HG03378 (cell line): ENCODE data around the gene STIM2.
"Not testable (repeated sequence)": the region's sequence is repeated elsewhere in the genome, so short reads cannot be mapped to it uniquely, and the experiment has no call there.

Experiments used
- ATAC-seq: cut with Tn5 transposase; IDR thresholded peaks from one replicate; pipeline ENCODE4 v1.9.1; 2021; ENCODE audit warnings: mild to moderate bottlenecking, moderate library complexity; ENCODE audit not compliant: unreplicated experiment

STIM2 gene

DNA sequence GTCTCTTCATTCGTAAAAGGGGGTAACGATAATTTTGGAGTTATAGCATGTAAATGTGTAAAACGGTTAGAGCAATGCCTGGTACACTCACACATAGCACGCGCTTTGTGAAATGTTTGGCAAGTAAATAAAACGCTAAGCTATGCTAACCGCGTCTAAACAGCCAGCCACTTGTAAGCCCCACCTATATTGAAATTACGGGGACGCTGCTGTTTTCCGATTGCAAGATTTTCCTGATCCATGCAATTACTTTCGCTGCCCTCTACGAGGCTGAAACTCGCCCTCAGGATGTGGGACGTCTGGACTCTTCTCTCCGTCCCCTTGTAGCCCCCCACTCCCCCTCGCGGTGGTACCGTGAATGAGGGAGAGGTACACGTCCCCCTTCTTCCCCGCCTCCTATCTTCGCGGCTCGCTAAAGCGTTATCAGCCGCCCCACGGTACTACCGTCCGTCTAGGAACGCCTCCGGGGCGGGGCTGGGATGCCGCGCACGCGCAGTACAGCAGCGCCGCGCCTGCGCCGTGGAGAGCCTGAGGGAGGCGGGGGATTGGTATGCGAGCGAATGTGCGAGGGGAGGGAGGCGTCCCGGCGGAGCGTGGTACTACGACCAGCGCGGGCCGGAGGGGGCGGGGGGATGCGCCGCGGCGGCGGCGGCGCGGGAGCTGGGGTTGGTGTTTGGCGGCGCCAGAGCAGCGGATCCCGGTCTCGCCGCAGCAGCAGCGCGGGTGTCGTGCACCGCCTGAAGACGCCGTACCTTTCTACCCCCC lies at the start of gene STIM2:
Gene STIM2, plus strand, starts transcription at position 685 of the 765 bp plus-strand sequence.
- ATAC-seq: peak; percentile 59

GRCh38 chr4:26811571-26811970 lies 49.1 kb upstream of the STIM2 start:
- not testable (repeated sequence) for ATAC-seq

DNA sequence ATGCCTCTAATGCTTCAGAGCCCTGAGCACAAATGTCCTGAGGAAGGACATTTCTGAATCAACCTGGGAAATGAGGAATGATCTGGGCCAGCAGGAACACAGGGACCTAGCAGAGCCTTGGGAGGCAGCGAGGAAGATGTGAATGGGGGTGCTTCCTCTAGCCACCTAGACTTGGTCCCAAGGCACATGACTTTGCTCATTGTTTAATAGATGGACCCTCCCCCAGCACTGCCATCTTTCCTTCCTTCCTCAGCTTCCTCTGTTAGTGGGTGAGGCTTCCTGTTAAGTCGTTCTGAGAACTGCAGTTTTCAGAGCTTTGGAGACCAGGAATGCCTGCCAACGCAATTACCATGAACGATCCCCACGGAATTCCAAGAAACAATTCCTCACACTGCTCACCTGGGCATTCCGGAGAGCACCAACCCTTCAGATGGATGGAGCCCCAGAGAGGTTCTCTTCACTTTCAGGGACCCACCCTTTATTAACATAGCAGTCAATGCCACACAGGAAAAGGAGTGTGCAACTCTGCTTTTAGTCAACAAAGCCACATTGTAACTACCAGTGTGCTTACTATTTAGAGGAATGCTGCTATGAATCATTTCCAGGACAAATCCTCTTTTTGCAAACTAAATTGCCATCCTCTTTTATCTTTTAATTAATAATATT lies 48.5 kb upstream of the STIM2 start:
- no peak for ATAC-seq

DNA sequence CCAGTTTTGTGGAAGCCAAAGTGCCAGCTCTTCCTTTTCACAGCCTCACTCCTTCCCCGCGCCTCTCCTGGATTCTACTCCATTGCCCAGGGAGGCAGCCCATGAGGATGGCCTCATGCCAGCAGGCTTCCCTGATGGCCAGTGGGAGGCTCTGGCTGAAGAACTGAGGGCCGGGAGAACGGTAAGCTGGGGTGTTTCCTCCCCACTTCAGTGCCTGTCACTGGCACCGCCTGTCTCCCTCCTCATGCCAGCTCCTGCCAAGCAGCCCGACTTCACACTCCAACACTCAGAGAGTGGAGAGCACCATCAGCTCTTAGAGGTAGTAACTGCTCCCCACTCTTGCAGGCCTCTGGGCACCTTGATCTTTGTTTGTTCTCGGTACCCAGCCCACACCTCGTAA lies 46.9 kb upstream of the STIM2 start:
- no peak for ATAC-seq

DNA sequence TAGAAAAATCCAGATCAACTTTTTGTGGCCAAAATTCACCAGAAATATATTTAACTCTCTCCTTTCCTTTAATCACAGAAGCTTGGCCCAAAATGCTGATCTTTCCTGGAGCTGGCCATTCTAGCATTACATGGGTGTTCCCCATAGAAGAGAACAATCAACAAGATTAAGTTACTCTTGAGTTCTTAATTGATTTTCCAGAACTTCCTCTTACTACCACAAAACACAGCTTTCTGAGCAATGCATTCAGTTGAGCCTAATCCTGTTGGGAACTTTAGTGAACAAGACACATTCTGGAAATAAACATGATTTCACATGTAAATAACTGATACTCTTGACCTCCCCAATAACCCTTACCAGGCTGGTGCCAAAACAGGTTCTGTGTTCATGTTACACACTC lies 45.4 kb upstream of the STIM2 start:
- no peak for ATAC-seq

- ATAC-seq: no peak
Observed at GRCh38 chr4:26815706-26816105, 44.9 kb upstream of the STIM2 start.

GRCh38 chr4:26819026-26819425 lies 41.6 kb upstream of the STIM2 start:
- ATAC-seq: no peak

GRCh38 chr4:26819478-26820095 lies 41.1 kb upstream of the STIM2 start:
- ATAC-seq: peak; percentile 43

- ATAC-seq: no peak
Observed at GRCh38 chr4:26820346-26820745, 40.3 kb upstream of the STIM2 start.

DNA sequence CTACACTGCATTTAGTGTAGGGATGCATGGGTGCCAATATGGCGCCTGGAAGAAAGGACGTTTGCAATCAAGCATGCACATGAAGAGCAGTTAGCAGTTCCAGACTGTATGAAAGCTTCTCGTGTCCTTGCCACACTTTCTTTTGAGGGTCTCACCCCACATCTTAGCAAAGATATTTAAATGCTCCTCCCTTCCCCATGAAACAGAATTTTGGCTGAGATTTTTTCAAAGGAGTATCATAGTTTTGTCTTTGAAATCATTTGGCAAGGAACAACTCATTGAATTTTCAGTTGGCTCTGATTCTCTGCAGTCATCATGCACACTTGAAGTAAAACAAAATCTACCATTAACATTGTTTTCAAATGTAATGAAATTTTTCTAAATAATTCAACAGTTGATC lies 39.6 kb upstream of the STIM2 start:
- no peak for ATAC-seq

DNA sequence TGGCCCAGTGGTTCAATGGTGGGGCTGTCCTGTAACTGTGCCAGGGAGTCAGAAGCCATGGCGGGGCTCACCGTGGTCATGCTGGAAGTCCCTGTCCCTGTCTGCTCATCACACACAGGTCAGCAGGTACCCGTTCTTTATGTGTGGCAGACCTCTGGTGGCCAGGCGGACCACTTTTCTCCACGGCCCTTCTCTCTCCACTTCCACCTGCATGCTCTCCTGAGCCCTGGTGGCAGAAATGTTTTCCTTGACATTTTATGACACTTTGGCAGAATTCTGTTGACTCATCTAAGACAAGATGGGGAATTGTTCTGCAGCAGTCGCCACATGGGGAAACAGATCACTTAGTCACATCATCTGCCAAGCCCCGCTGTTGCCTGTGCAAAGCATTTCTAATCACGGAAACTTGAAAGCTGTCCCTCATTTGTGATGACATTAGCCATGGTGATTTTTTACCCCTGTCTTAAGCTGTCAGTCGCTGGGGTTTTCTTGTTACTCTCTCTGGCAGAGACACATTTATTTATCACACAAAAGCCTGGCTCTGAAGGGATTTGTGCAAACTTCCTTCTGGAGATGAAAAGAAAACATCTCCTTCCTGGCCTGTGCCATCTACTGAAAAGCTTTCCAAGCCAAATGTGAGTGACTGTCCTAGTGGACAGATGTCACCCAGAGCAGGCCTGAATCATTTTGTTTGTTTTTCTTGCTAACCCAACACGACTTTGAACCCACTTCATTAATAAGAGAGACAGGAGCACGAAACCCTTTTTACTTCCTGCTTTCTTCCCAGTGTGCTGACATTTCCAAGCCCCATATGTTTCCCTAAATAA lies 38.8 kb upstream of the STIM2 start:
- no peak for ATAC-seq

- ATAC-seq: peak; percentile 66
Observed at GRCh38 chr4:26822546-26822945, 38.1 kb upstream of the STIM2 start.

DNA sequence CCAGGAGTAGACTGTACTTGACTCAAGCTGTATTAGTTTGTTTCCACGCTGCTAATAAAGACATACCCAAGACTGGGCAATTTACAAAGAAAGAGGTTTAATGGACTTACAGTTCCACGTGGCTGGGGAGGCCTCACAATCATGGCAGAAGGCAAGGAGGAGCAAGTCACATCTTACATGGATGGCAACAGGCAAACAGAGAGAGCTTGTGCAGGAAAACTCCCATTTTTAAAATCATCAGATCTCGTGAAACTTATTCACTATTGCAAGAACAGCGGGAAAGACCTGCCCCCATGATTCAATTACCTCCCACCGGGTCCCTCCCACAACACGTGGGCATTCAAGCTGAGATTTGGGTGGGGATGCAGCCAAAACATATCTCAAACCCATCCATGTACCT lies 37.7 kb upstream of the STIM2 start:
- ATAC-seq: not testable (repeated sequence)

DNA sequence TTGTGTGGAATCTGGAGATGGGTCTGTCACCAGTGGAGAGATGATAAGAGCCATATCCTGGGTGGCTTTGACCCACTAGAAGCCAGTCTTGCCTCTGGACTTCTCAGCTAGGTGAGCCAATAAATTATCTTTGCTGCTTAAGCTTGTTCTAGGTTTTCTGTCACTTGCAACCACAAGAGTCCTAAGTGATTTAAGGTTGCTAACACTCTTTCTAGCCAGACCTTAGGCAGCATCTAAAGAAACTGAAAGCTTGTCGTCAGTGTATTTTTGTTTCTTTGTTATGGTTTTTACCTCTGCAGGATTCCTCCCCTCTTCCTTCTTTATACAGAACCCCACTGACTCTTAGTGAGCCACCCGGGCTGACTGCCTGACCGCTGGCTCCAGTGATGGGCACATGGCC lies 37.1 kb upstream of the STIM2 start:
- no peak for ATAC-seq

DNA sequence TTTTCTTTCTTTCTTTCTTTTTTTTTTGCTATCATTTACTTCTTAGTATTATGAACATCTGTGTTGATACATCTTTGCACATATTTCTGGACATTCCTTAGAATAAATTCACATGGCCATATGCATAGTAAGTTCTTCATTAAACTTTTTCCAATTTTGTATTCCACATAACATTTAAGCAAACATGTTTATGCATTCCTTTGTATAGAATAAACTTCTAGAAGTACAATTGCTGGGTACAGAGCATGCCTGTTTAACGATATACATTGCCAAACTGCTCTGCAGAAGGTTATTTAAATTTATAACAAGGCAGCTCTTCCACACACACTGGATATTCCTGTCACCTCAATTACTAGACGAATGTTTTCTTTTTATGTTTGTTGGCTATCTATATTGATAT lies 36.0 kb upstream of the STIM2 start:
- ATAC-seq: no peak

GRCh38 chr4:26826721-26827120 lies 33.9 kb upstream of the STIM2 start:
- peak; percentile 90 for ATAC-seq

DNA sequence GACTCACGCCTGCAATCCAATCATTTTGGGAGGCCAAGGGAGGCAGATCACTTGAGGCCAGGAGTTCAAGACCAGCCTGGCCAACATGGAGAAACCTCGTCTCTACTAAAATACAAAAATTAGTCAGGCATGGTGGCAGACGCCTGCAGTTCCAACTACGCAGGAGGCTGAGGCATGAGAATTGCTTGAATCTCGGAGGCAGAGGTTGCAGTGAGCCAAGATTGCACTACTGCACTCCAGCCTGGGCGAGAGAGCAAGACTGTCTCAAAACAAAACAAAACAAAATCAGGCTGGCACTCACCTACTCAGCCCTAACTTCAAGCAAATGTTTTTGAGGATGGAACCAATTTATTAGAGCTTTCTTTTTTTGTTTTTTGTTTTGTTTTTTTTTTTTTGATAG lies 33.3 kb upstream of the STIM2 start:
- ATAC-seq: not testable (repeated sequence)

DNA sequence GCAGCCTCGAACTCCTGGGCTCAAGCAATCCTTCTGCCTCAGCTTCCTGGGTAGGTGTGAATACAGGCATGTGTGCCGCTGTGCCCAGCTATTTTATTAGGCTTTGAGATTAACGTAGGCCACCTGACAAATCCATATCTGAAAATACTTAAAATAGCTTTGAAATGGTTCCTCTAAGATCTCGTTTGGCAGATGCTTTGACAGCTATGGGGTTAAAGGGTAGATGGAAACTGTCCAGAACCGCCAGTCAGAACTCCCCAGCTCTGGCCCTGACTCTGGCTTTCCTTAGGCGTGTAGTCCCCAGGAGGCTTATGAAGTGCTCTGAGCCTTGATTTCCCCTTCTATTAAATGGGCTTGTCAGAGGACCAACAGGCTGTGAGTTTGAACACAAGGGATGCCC lies 32.8 kb upstream of the STIM2 start:
- ATAC-seq: no peak

DNA sequence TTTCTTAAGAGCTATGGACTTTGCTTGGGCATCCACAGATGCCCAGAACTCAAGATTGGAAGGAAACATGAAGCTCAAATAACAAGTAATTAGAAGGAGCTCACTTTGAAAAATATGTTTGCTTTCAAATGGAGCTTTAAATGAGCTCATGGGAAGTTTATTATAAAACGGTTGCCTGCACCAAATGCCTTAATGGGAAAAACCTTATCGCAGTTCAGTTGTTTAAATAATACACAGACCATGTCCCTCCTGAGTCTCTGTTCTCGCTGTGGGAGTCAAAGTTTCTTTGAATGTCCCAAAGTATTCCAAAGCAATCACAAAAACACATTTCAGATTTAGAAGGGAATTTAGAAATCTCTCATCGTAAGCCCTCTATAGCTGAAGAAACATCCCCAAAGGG lies 31.6 kb upstream of the STIM2 start:
- no peak for ATAC-seq

GRCh38 chr4:26830033-26830432 lies 30.6 kb upstream of the STIM2 start:
- no peak for ATAC-seq

DNA sequence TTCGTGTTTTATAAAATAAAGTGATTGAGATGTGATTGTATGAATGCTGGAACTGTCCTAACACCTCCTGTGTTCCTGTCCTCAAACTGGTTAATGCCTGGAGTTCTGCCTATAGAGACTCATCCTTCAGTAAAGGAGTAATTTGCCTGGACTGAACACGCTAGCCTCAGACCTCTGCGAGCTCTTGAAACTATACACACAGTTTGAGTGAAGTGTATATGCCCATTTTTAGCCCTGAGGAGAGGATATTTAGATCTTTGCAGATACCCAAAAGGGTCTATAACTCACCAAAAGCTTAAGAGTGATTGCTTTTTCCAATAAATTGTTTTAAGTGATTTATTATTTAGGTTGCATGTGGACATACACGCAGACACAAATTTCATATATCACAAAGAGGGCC lies 29.9 kb upstream of the STIM2 start:
- no peak for ATAC-seq
